ENCODE data around the gene WNT6. TPM values are rescaled to one million over a fixed set of nuclear protein-coding genes. Genes with fewer than 3 reads are reported as not detected.

WNT6 gene
- total RNA-seq, 1 experiment from 2014 or later, result 20.3 TPM

GRCh38 chr2:218816561-218817011 lies 43.0 kb upstream of the WNT6 start:
- no TSS peak for BruUV-seq (replicated peaks)
- no peak overlapping the region for H3K27ac Mint-ChIP-seq (ENCODE audit: unreplicated experiment)

GRCh38 chr2:218819093-218819492 lies 40.5 kb upstream of the WNT6 start:
- H3K27me3 Mint-ChIP-seq (ENCODE audit: insufficient read depth, unreplicated experiment), result no peaks in the 10 kb centered on the region
- CTCF ChIA-PET, result no interaction called here
- peaks cover 5% of the 10 kb centered on the region for H3K4me1 Mint-ChIP-seq (ENCODE audit: low read depth, unreplicated experiment)
- POLR2A ChIA-PET, result no interaction called here
- no peaks in the 10 kb centered on the region; the same call in 1 of the 2 replicates for H3K27me3 ChIP-seq (replicated peaks; ENCODE audit: control insufficient read depth, insufficient read depth, low read length)
- peaks cover 8% of the 10 kb centered on the region for H3K36me3 Mint-ChIP-seq (ENCODE audit: insufficient read depth, unreplicated experiment)
- no peak for DNase-seq
- H3K4me1 ChIP-seq, result no peaks in the 10 kb centered on the region
- no peak overlapping the region for H3K4me3 Mint-ChIP-seq (ENCODE audit: unreplicated experiment)
- no peak overlapping the region for H3K27ac Mint-ChIP-seq (ENCODE audit: unreplicated experiment)
- no peaks in the 10 kb centered on the region for H3K9me3 ChIP-seq
- intact Hi-C loops (cut with micrococcal nuclease; ENCODE audit: unreplicated experiment), result no loop called here
- H3K4me3 ChIP-seq (ENCODE audit: low read depth, low read length), result no peak overlapping the region
- BruUV-seq (replicated peaks), result no TSS peak
- no peaks in the 10 kb centered on the region for H3K36me3 ChIP-seq (ENCODE audit: control insufficient read depth, insufficient read depth, low read length)
- TF ChIP-seq CTCF (IDR thresholded peaks at IDR 0.05; ENCODE audit: insufficient read depth in 1 of 2, low read depth in 1 of 2, low read length in 1 of 2, severe bottlenecking in 1 of 2, unreplicated experiment in 1 of 2), result no peak
- no peaks in the 10 kb centered on the region for H3K9me3 Mint-ChIP-seq (ENCODE audit: unreplicated experiment)

More at GRCh38 chr2:218816561-218817011, 43.0 kb upstream of the WNT6 start:
- no peaks in the 10 kb centered on the region for H3K9me3 ChIP-seq
- H3K36me3 ChIP-seq (ENCODE audit: control insufficient read depth, insufficient read depth, low read length), result no peaks in the 10 kb centered on the region
- no peaks in the 10 kb centered on the region for H3K27me3 ChIP-seq (replicated peaks; ENCODE audit: control insufficient read depth, insufficient read depth, low read length)
- no peak for TF ChIP-seq CTCF (IDR thresholded peaks at IDR 0.05; ENCODE audit: insufficient read depth in 1 of 2, low read depth in 1 of 2, low read length in 1 of 2, severe bottlenecking in 1 of 2, unreplicated experiment in 1 of 2)
- Mint-ChIP-seq H3K36me3 (ENCODE audit: insufficient read depth, unreplicated experiment) (peaks cover 8% of the 10 kb centered on the region), H3K27me3 (ENCODE audit: insufficient read depth, unreplicated experiment) (no peaks in the 10 kb centered on the region), H3K4me3 (ENCODE audit: unreplicated experiment) (no peak overlapping the region), H3K4me1 (ENCODE audit: low read depth, unreplicated experiment) (peaks cover 4% of the 10 kb centered on the region), H3K9me3 (ENCODE audit: unreplicated experiment) (no peaks in the 10 kb centered on the region)
- POLR2A ChIA-PET, result no interaction called here
- no peak for DNase-seq
- CTCF ChIA-PET, result no interaction called here
- intact Hi-C loops (cut with micrococcal nuclease; ENCODE audit: unreplicated experiment), result no loop called here
- H3K4me1 ChIP-seq, result no peaks in the 10 kb centered on the region
- no peak overlapping the region for H3K4me3 ChIP-seq (ENCODE audit: low read depth, low read length)

- H3K27me3 Mint-ChIP-seq (ENCODE audit: insufficient read depth, unreplicated experiment), result no peaks in the 10 kb centered on the region
- ChIA-PET CTCF (no interaction called here), POLR2A (no interaction called here)
- BruUV-seq (replicated peaks), result no TSS peak
- TF ChIP-seq CTCF (IDR thresholded peaks at IDR 0.05; ENCODE audit: insufficient read depth in 1 of 2, low read depth in 1 of 2, low read length in 1 of 2, severe bottlenecking in 1 of 2, unreplicated experiment in 1 of 2), result no peak
- H3K4me1 Mint-ChIP-seq (ENCODE audit: low read depth, unreplicated experiment), result peaks cover 5% of the 10 kb centered on the region
- DNase-seq, result no peak
- Histone ChIP-seq H3K4me3 (ENCODE audit: low read depth, low read length) (no peak overlapping the region), H3K9me3 (no peaks in the 10 kb centered on the region), H3K27me3 (replicated peaks; ENCODE audit: control insufficient read depth, insufficient read depth, low read length) (no peaks in the 10 kb centered on the region; the same call in 1 of the 2 replicates), H3K4me1 (no peaks in the 10 kb centered on the region), H3K36me3 (ENCODE audit: control insufficient read depth, insufficient read depth, low read length) (no peaks in the 10 kb centered on the region)
- no peak overlapping the region for H3K27ac Mint-ChIP-seq (ENCODE audit: unreplicated experiment)
- peaks cover under 1% of the 10 kb centered on the region for H3K36me3 Mint-ChIP-seq (ENCODE audit: insufficient read depth, unreplicated experiment)
- H3K9me3 Mint-ChIP-seq (ENCODE audit: unreplicated experiment), result no peaks in the 10 kb centered on the region
- no peak overlapping the region for H3K4me3 Mint-ChIP-seq (ENCODE audit: unreplicated experiment)
- intact Hi-C loops (cut with micrococcal nuclease; ENCODE audit: unreplicated experiment), result no loop called here
Measured at GRCh38 chr2:218820746-218821369, 38.7 kb upstream of the WNT6 start.

Data from Caco-2 (cell line).